ENCODE results near the gene HPN.
"Not testable (repeated sequence)": the region's sequence is repeated elsewhere in the genome, so short reads cannot be mapped to it uniquely, and the experiment has no call there.

Gene HPN

GRCh38 chr19:35028600-35028885, 13.0 kb upstream of the HPN start:
- DNase-seq = not testable (repeated sequence)

- DNase-seq = not testable (repeated sequence)
Measured at GRCh38 chr19:35029275-35029736, 12.2 kb upstream of the HPN start.

- peak; percentile 72 for DNase-seq
Measured at GRCh38 chr19:35029737-35030256, 11.7 kb upstream of the HPN start.

GRCh38 chr19:35030257-35031071, 11.1 kb upstream of the HPN start, which contains the start of gene SCN1B:
Gene SCN1B, plus strand, starts transcription at chr19:35030470. Its CDS starts 351 bp downstream, at chr19:35030821.
- peak; percentile 92 for DNase-seq

GRCh38 chr19:35031072-35031881, 10.2 kb upstream of the HPN start:
- DNase-seq = peak; percentile 79

- no peak for DNase-seq
Measured at GRCh38 chr19:35032356-35032865, 9.1 kb upstream of the HPN start.

- DNase-seq = no peak
Measured at GRCh38 chr19:35033067-35034004, 8.2 kb upstream of the HPN start.

- DNase-seq = no peak
Measured at GRCh38 chr19:35034005-35034502, 7.5 kb upstream of the HPN start.

- DNase-seq = no peak
Measured at GRCh38 chr19:35034588-35035382, 6.7 kb upstream of the HPN start.

- DNase-seq = no peak
Measured at GRCh38 chr19:35037716-35038622, 3.6 kb upstream of the HPN start.

- no peak for DNase-seq
Measured at GRCh38 chr19:35038623-35039512, 2.7 kb upstream of the HPN start.

GRCh38 chr19:35039881-35040825, 1.4 kb upstream of the HPN start:
- no peak for DNase-seq

GRCh38 chr19:35040826-35041547, 534 bp upstream of the HPN start:
- DNase-seq = no peak

GRCh38 chr19:35042056-35042730, 672 bp downstream of the HPN start:
- DNase-seq = no peak

GRCh38 chr19:35042954-35043604, 1.6 kb downstream of the HPN start:
- no peak for DNase-seq

- no peak for DNase-seq
Measured at GRCh38 chr19:35043906-35044305, 2.4 kb downstream of the HPN start.

Data from 8988T (cell line).